H9 (cell line): ENCODE data around the gene POMT2. TPM values are rescaled to one million over a fixed set of nuclear protein-coding genes. Genes with fewer than 3 reads are reported as not detected.
A peak's percentile ranks its signal among the peaks of the same experiment; 100 is the strongest.

Source experiments
- DNase-seq: peaks from one replicate; pipeline ENCODE4 v3.0.0-alpha.2; 2017
- H2AFZ ChIP-seq: one replicate; pipeline ENCODE4 v1.6.1; 2013; ENCODE audit warnings: mild to moderate bottlenecking, low read length, control low read depth, moderate library complexity
- H2AK5ac ChIP-seq: 2 replicates; pipeline ENCODE4 v1.6.1; 2013; ENCODE audit warnings: low read length, control low read depth, mixed read lengths; ENCODE audit not compliant: insufficient read length
- H2BK120ac ChIP-seq: one replicate; pipeline ENCODE4 v1.6.1; 2013; ENCODE audit warnings: low read depth, mild to moderate bottlenecking, low read length, control low read depth, inconsistent platforms; ENCODE audit not compliant: poor library complexity, severe bottlenecking
- H2BK12ac ChIP-seq: 2 replicates; pipeline ENCODE4 v1.6.1; 2013; ENCODE audit warnings: low read length, control low read depth, mixed read lengths, low read depth; ENCODE audit not compliant: insufficient read length
- H2BK15ac ChIP-seq: 2 replicates; pipeline ENCODE4 v1.6.1; 2013; ENCODE audit warnings: low read depth, low read length, control low read depth
- H2BK20ac ChIP-seq: one replicate; pipeline ENCODE4 v1.6.1; 2013; ENCODE audit warnings: low read depth, mild to moderate bottlenecking, low read length, control low read depth, inconsistent platforms; ENCODE audit not compliant: poor library complexity, severe bottlenecking
- H2BK5ac ChIP-seq: 2 replicates; pipeline ENCODE4 v1.6.1; 2013; ENCODE audit warnings: low read length, control low read depth, mixed read lengths; ENCODE audit not compliant: insufficient read length
- H3K14ac ChIP-seq: 2 replicates; pipeline ENCODE4 v1.6.1; 2013; ENCODE audit warnings: low read length, control low read depth; ENCODE audit not compliant: insufficient read depth
- H3K18ac ChIP-seq: 2 replicates; pipeline ENCODE4 v1.6.1; 2013; ENCODE audit warnings: low read depth, mild to moderate bottlenecking, mixed read lengths, low read length, control low read depth; ENCODE audit not compliant: insufficient read length
- H3K23ac ChIP-seq: 2 replicates; pipeline ENCODE4 v1.6.1; 2013; ENCODE audit warnings: low read length, control low read depth, mixed read lengths, low read depth; ENCODE audit not compliant: insufficient read length
- H3K23me2 ChIP-seq: 2 replicates; pipeline ENCODE4 v1.6.1; 2013; ENCODE audit warnings: low read depth, mild to moderate bottlenecking, mixed read lengths, low read length, control low read depth; ENCODE audit not compliant: insufficient read length, poor library complexity, severe bottlenecking
- H3K27ac ChIP-seq: 2 replicates; pipeline ENCODE4 v1.5.1; 2013; ENCODE audit warnings: low read length, control low read depth, mixed read lengths, low read depth; ENCODE audit not compliant: insufficient read length
- H3K27me3 ChIP-seq: 2 replicates; pipeline ENCODE4 v1.6.1; 2013; ENCODE audit warnings: low read length, control low read depth, inconsistent platforms; ENCODE audit not compliant: insufficient read depth
- H3K4ac ChIP-seq: 2 replicates; pipeline ENCODE4 v1.6.1; 2013; ENCODE audit warnings: low read depth, mild to moderate bottlenecking, control low read depth, inconsistent platforms, low read length, moderate library complexity
- H3K4me1 ChIP-seq: 2 replicates; pipeline ENCODE4 v1.6.1; 2013; ENCODE audit warnings: low read length, control low read depth, inconsistent platforms; ENCODE audit not compliant: insufficient read depth
- H3K4me2 ChIP-seq: 2 replicates; pipeline ENCODE4 v1.6.1; 2013; ENCODE audit warnings: low read length, control low read depth, mixed read lengths; ENCODE audit not compliant: insufficient read length, insufficient read depth
- H3K56ac ChIP-seq: 2 replicates; pipeline ENCODE4 v1.6.1; 2013; ENCODE audit warnings: low read depth, mild to moderate bottlenecking, mixed read lengths, low read length, control low read depth; ENCODE audit not compliant: insufficient read length
- H3K79me1 ChIP-seq: 2 replicates; pipeline ENCODE4 v1.6.1; 2013; ENCODE audit warnings: low read depth, mild to moderate bottlenecking, moderate library complexity, low read length, control low read depth, inconsistent platforms; ENCODE audit not compliant: insufficient read depth, poor library complexity, severe bottlenecking
- H3K79me2 ChIP-seq: 2 replicates; pipeline ENCODE4 v1.6.1; 2013; ENCODE audit warnings: low read length, control low read depth, inconsistent platforms; ENCODE audit not compliant: insufficient read depth
- H3K9ac ChIP-seq: 2 replicates; pipeline ENCODE4 v1.6.1; 2013; ENCODE audit warnings: low read length, control low read depth, mixed read lengths; ENCODE audit not compliant: insufficient read length; ENCODE audit errors: extremely low read depth
- H3K9me3 ChIP-seq: one replicate; pipeline ENCODE4 v1.6.1; 2013; ENCODE audit warnings: low read depth, low read length, inconsistent platforms; ENCODE audit not compliant: control insufficient read depth
- H3T11ph ChIP-seq: one replicate; pipeline ENCODE4 v1.6.1; 2013; ENCODE audit warnings: mild to moderate bottlenecking, low read length, control low read depth, inconsistent platforms
- H4K20me1 ChIP-seq: one replicate; pipeline ENCODE4 v1.6.1; 2013; ENCODE audit not compliant: control insufficient read depth, insufficient read length, insufficient read depth
- H4K5ac ChIP-seq: 2 replicates; pipeline ENCODE4 v1.6.1; 2013; ENCODE audit warnings: low read depth, mild to moderate bottlenecking, mixed read lengths, low read length, control low read depth; ENCODE audit not compliant: insufficient read length
- H4K8ac ChIP-seq: replicated peaks from 2 replicates; pipeline ENCODE4 v1.6.1; 2013; ENCODE audit warnings: low read length, control low read depth, mixed read lengths, low read depth; ENCODE audit not compliant: insufficient read length
- H4K91ac ChIP-seq: 2 replicates; pipeline ENCODE4 v1.6.1; 2013; ENCODE audit warnings: low read depth, mild to moderate bottlenecking, moderate library complexity, mixed read lengths, low read length, control low read depth; ENCODE audit not compliant: insufficient read length
- H3K27ac Mint-ChIP-seq, 3 experiments: 2 replicates in 2 of 3; 3 replicates in 1 of 3; pipeline ENCODE4 v1.8.0; 2020 to 2021; ENCODE audit warnings: mixed read lengths in 3 of 3, mild to moderate bottlenecking in 1 of 3, moderate library complexity in 1 of 3
- H3K27me3 Mint-ChIP-seq: 2 replicates; pipeline ENCODE4 v1.8.0; 2021; ENCODE audit warnings: low read depth, mild to moderate bottlenecking, moderate library complexity, mixed read lengths
- H3K36me3 Mint-ChIP-seq, 3 experiments: 2 replicates in 2 of 3; 3 replicates in 1 of 3; pipeline ENCODE4 v1.8.0; 2020 to 2021; ENCODE audit warnings: low read depth in 3 of 3, mixed read lengths in 3 of 3; ENCODE audit not compliant: insufficient read depth in 1 of 3
- H3K4me1 Mint-ChIP-seq, 2 experiments: 2 replicates each; pipeline ENCODE4 v1.8.0; 2020; ENCODE audit warnings: mixed read lengths in 2 of 2
- H3K4me3 Mint-ChIP-seq, 2 experiments: 2 replicates in 1 of 2; 3 replicates in 1 of 2; pipeline ENCODE4 v1.8.0; 2020 to 2021; ENCODE audit warnings: mild to moderate bottlenecking in 2 of 2, mixed read lengths in 2 of 2, moderate library complexity in 1 of 2
- H3K9me3 Mint-ChIP-seq, 2 experiments: 2 replicates in 1 of 2; 3 replicates in 1 of 2; pipeline ENCODE4 v1.8.0; 2020; ENCODE audit warnings: mild to moderate bottlenecking in 2 of 2, mixed read lengths in 2 of 2, moderate library complexity in 1 of 2
- CTCF ChIP-seq: fragments of 200-600 bp; sonication (generic); conservative IDR thresholded peaks from 3 replicates; pipeline ENCODE4 v1.8.0; 2021; ENCODE audit warnings: antibody characterized with exemption, mild to moderate bottlenecking
- WGBS: extraction: QIAGEN DNeasy Blood & Tissue Kit; methylation state at CpG from one replicate; pipeline ENCODE4 v1.1.7; 2013; ENCODE audit warnings: missing lambda C conversion rate, low lambda C conversion rate, mixed read lengths; ENCODE audit not compliant: insufficient read length; ENCODE audit errors: extremely low coverage; 5-methylcytosine and 5-hydroxymethylcytosine counted together
- total RNA-seq: library from RNA; stranded (reverse); gene quantifications from 2 replicates; pipeline ENCODE4 v1.2.1, GENCODE V29; 2021

The POMT2 gene
- total RNA-seq, 1 experiment from 2014 or later: 25.2 TPM

GRCh38 chr14:77275601-77276017 is 45.1 kb downstream of the POMT2 start:
- Mint-ChIP-seq H3K4me1 (peaks cover 4 to 15% of the 10 kb centered on the region in 2 experiments), H3K27ac (no peak overlapping the region), H3K9me3 (peaks cover 0 to 6% of the 10 kb centered on the region in 2 experiments; a peak in 1 of 5 replicates), H3K4me3 (no peak overlapping the region), H3K27me3 (peaks cover 31% of the 10 kb centered on the region), H3K36me3 (peaks cover 5 to 11% (median 9%) of the 10 kb centered on the region in 3 experiments; a peak in 6 of 7 replicates)
- no peaks in the 10 kb centered on the region for H3K4me1 ChIP-seq
- no peak overlapping the region for H4K91ac ChIP-seq
- peaks cover 7% of the 10 kb centered on the region for H3K23me2 ChIP-seq
- no peak overlapping the region for H2BK15ac ChIP-seq
- DNase-seq: no peak
- no peak overlapping the region for H2AK5ac ChIP-seq
- no peak overlapping the region for H3K4ac ChIP-seq
- no peaks in the 10 kb centered on the region for H3K79me2 ChIP-seq
- H3K4me2 ChIP-seq: no peak overlapping the region
- no peak overlapping the region for H3T11ph ChIP-seq
- no peak overlapping the region for H3K56ac ChIP-seq
- H4K8ac ChIP-seq: no peak overlapping the region
- H3K79me1 ChIP-seq: no peaks in the 10 kb centered on the region
- no peak overlapping the region for H2BK5ac ChIP-seq
- TF ChIP-seq CTCF: peak; percentile 42
- no peak overlapping the region for H2BK20ac ChIP-seq
- H3K9me3 ChIP-seq: no peaks in the 10 kb centered on the region
- no peak overlapping the region for H3K18ac ChIP-seq
- peaks cover 12% of the 10 kb centered on the region for H3K27me3 ChIP-seq
- H4K5ac ChIP-seq: no peak overlapping the region
- no peak overlapping the region for H2BK120ac ChIP-seq
- H3K14ac ChIP-seq: no peak overlapping the region
- H2BK12ac ChIP-seq: no peak overlapping the region
- no CpG with 5 or more reads among the region's 8 CpGs for WGBS
- no peak overlapping the region for H3K27ac ChIP-seq
- H4K20me1 ChIP-seq: no peaks in the 10 kb centered on the region
- no peak overlapping the region for H3K23ac ChIP-seq
- H2AFZ ChIP-seq: no peak overlapping the region
- no peak overlapping the region for H3K9ac ChIP-seq
